Upper lobe of left lung (tissue), 4 donors: ENCODE data around the gene CNOT6L.

Experiments
- CTCF ChIP-seq, 6 experiments: fragments of 450-650 bp in 4 of 6; fragments of 200-600 bp in 2 of 6; sonication (generic) in 2 of 6; IDR thresholded peaks; one replicate each; pipeline ENCODE4 v1.5.1; 2016 to 2019; ENCODE audit warnings: antibody characterized with exemption in 6 of 6
- POLR2A ChIP-seq, 4 donors: fragments of 450-650 bp; IDR thresholded peaks; one replicate each; pipeline ENCODE4 v1.5.1; 2016 to 2017; ENCODE audit warnings: antibody characterized with exemption in 4 of 4, mild to moderate bottlenecking in 2 of 4

- TF ChIP-seq POLR2A (IDR thresholded peaks at IDR 0.05) (no peak), CTCF (IDR thresholded peaks at IDR 0.05) (no peak)
Measured at GRCh38 chr4:77758804-77759203, 60.4 kb downstream of the CNOT6L start.
